ENCODE measurements around the gene DLL1. TPM values are rescaled to one million over a fixed set of nuclear protein-coding genes. Genes with fewer than 3 reads are reported as not detected.

The DLL1 gene
- total and polyA plus RNA-seq, 4 donors, result 10.4 to 42.8 (median 21.7) TPM

DNA sequence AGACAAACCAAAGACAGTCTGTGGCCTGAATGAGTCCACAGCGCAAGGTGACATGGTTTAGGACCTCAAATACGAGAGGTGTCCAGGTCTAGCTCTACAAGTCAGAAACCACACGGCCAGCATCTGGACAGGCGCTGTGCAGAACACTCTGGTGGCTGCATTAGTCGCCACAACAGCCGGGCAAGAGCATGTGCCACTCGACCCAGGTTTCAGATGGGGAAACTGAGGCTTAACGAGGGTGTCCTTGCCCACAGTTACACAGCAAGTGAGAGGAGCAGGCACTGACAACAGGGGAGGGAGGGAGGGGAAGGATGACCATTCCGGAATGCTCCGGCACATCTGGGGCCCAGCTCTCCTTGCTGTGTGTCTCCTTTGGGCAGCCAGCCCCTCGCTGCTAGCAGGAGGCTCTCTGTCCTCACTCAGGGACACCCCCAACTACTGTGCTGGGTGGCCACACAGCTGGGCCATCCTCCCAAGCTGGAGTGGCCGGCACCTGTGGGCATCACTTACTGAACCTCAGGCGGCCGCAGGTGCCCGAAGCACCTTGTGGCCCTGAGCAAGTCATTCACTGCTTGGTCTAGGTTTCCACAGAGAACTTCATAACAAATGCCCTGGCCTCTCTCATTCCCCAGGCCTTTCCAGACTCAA lies 6.6 kb downstream of the DLL1 start:
- peaks cover 3% of the 10 kb centered on the region for H3K27me3 ChIP-seq (ENCODE audit: control insufficient read depth, insufficient read depth, low read length)
- H3K9me3 ChIP-seq (ENCODE audit: control insufficient read depth, insufficient read depth, low read length), result no peaks in the 10 kb centered on the region
- H3K36me3 ChIP-seq (ENCODE audit: control insufficient read depth, insufficient read depth, low read length), result peaks cover 68% of the 10 kb centered on the region
- no peak for DNase-seq (ENCODE audit: low read depth in 4 of 6, low spot score in 6 of 6)
- no peak overlapping the region for H3K27ac ChIP-seq (ENCODE audit: low read depth, low read length)
- 96% methylated on average over 14 of the region's 15 CpGs for WGBS (ENCODE audit: insufficient coverage)
- peaks cover 59% of the 10 kb centered on the region for H3K4me1 ChIP-seq (ENCODE audit: control insufficient read depth, insufficient read depth, low read length)
- no peak overlapping the region for H3K4me3 ChIP-seq (ENCODE audit: low read depth, low read length)

DNA sequence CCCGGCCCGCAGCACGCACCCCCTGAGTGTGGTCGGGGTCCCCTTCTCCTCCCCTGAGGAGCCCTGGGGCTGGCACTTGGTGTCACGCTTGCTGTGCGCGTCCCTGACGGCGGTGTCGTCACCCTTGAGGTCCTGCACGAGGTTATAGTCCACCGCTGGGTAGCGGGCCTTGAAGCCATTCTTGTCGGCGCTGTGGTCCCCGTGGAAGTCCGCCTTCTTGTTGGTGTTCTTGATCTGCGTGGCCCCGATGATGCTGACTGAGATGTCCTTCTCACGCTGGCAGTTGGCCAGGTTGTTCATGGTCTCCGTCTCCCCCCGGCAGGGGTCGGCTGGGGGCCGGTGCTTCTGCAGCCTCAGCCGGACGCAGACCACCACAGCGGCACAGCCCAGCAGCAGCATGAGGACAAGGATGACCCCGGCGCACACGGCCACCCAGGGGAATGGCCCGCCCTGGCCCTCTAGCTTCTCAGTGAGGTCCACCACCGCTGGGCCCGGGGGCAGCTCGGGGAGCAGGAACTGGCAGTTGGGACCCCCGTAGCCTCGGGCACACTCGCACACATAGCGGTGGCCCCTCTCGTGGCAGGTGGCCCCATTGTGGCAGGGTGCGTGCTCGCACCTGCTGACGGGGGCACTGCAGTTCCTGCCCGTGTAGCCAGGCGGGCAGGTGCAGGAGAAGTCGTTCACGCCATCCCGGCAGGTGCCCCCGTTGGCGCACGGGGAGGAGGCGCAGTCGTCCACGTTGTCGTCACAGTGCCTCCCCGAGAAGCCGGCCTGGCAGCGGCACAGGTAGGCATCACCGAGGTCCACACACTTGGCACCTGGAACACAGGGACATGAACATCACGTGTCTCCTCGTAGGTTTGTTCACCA lies 7.4 kb downstream of the DLL1 start:
- WGBS (ENCODE audit: insufficient coverage), result 88% methylated on average over 60 of the region's 60 CpGs
- Histone ChIP-seq H3K4me3 (ENCODE audit: low read depth, low read length) (no peak overlapping the region), H3K27ac (ENCODE audit: low read depth, low read length) (no peak overlapping the region), H3K9me3 (ENCODE audit: control insufficient read depth, insufficient read depth, low read length) (no peaks in the 10 kb centered on the region), H3K4me1 (ENCODE audit: control insufficient read depth, insufficient read depth, low read length) (peaks cover 51% of the 10 kb centered on the region), H3K27me3 (ENCODE audit: control insufficient read depth, insufficient read depth, low read length) (no peaks in the 10 kb centered on the region), H3K36me3 (ENCODE audit: control insufficient read depth, insufficient read depth, low read length) (peaks cover 62% of the 10 kb centered on the region)
- no peak for DNase-seq (ENCODE audit: low read depth in 4 of 6, low spot score in 6 of 6)

DNA sequence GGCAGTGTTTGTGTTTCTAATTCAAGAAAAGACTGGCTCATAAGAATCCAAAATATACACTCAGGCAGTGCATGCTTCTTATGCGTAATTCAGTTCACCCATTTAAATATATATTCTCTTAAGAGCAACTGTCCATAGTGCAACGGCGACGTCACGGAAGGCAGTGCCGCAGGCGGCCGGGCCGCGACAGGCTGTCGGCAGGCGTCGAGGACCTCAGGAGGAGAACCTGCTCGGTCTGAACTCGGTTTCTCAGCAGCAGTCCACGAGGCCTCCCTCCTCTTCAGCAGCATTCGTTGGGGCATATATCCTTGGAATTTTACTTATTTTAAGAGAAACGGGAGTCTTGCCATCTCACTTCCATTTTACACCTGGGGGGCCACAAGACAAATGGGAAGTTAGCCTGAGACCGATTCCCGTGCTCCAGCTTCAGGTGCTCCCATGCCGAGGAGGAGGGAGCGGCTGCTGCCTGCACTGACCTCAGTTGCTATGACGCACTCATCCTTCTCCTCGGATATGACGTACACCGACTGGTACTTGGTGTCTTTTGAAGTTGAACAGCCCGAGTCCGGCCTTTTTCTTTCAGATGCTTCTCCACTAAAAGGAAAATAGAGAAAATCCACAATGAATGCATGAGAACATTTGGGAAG lies 8.2 kb downstream of the DLL1 start:
- Histone ChIP-seq H3K36me3 (ENCODE audit: control insufficient read depth, insufficient read depth, low read length) (peaks cover 53% of the 10 kb centered on the region), H3K27me3 (ENCODE audit: control insufficient read depth, insufficient read depth, low read length) (no peaks in the 10 kb centered on the region), H3K4me3 (ENCODE audit: low read depth, low read length) (no peak overlapping the region), H3K27ac (ENCODE audit: low read depth, low read length) (no peak overlapping the region), H3K9me3 (ENCODE audit: control insufficient read depth, insufficient read depth, low read length) (no peaks in the 10 kb centered on the region), H3K4me1 (ENCODE audit: control insufficient read depth, insufficient read depth, low read length) (peaks cover 43% of the 10 kb centered on the region)
- 93% methylated on average over 11 of the region's 28 CpGs for WGBS (ENCODE audit: insufficient coverage)
- DNase-seq (ENCODE audit: low read depth in 4 of 6, low spot score in 6 of 6), result no peak

DNA sequence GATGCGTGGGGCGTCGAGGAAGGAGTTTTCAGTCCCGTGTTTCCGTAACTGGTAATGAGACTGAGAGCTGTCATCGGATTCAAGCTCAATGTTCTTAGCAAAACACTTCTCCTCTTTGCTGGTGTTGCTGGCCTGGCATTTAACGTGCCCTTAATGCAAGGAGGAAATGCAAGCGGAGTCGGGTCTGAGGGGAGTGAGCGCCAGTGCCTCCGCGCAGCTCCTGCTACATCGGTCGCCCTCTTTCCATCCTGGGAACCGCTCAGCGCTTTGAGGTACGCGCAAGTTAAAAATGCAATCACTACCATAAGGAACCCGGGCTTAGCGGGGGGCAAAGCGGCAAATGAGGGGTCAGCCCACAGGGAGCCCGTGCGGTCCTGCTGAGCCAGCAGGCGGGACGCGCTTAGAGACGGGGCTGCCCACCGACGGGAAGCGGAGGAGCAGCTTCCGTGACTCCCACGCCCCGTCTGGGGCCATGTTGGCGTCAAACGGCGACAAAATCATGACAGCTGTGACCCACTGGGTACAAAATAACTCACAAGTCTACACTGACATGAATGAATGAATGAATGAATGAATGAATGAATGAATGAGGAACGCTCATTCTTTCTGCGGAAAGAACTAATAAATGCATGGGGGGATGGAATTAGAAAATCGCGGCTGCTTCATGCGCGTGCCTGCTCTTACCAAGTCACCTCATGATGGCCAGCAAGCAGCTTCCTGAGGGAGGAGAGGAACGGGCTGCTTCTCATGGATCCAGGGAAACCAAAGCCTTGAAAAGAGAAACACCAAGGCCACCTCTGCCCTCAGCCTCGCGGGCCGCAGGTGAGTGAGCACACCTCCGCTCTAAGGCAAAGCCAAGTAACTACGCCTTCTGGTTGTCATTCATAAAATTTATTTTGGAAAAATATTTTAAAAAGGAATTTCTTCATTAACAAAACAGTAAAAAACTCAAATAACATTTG lies 9.3 kb downstream of the DLL1 start:
- H3K9me3 ChIP-seq (ENCODE audit: control insufficient read depth, insufficient read depth, low read length), result no peaks in the 10 kb centered on the region
- H3K4me3 ChIP-seq (ENCODE audit: low read depth, low read length), result no peak overlapping the region
- 91% methylated on average over 36 of the region's 48 CpGs for WGBS (ENCODE audit: insufficient coverage)
- H3K27ac ChIP-seq (ENCODE audit: low read depth, low read length), result no peak overlapping the region
- peaks cover 35% of the 10 kb centered on the region for H3K4me1 ChIP-seq (ENCODE audit: control insufficient read depth, insufficient read depth, low read length)
- H3K27me3 ChIP-seq (ENCODE audit: control insufficient read depth, insufficient read depth, low read length), result no peaks in the 10 kb centered on the region
- no peak for DNase-seq (ENCODE audit: low read depth in 4 of 6, low spot score in 6 of 6)
- H3K36me3 ChIP-seq (ENCODE audit: control insufficient read depth, insufficient read depth, low read length), result peaks cover 46% of the 10 kb centered on the region

DNA sequence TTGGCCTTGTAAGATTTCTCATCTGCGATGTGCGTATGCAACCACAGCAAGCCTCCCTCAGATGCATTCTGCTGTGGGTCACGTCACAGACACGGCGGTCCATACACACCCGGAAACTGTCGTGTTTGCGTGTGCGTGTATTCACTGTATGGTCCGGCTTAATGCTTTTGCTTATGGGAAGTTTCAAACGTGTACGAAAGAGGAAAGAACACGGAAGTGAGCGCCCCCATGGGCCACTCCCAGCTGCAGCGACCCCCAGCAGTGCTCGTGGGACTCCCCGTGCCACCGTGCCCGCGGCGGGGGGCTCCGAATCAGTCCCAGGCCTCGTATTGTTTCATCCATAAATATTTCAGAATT lies 10.2 kb downstream of the DLL1 start:
- no peak for DNase-seq (ENCODE audit: low read depth in 4 of 6, low spot score in 6 of 6)
- Histone ChIP-seq H3K4me3 (ENCODE audit: low read depth, low read length) (peak overlapping the region; percentile 13), H3K27me3 (ENCODE audit: control insufficient read depth, insufficient read depth, low read length) (no peaks in the 10 kb centered on the region), H3K36me3 (ENCODE audit: control insufficient read depth, insufficient read depth, low read length) (peaks cover 42% of the 10 kb centered on the region), H3K9me3 (ENCODE audit: control insufficient read depth, insufficient read depth, low read length) (no peaks in the 10 kb centered on the region), H3K27ac (ENCODE audit: low read depth, low read length) (no peak overlapping the region), H3K4me1 (ENCODE audit: control insufficient read depth, insufficient read depth, low read length) (peaks cover 32% of the 10 kb centered on the region)
- WGBS (ENCODE audit: insufficient coverage), result 78% methylated on average over 12 of the region's 23 CpGs

DNA sequence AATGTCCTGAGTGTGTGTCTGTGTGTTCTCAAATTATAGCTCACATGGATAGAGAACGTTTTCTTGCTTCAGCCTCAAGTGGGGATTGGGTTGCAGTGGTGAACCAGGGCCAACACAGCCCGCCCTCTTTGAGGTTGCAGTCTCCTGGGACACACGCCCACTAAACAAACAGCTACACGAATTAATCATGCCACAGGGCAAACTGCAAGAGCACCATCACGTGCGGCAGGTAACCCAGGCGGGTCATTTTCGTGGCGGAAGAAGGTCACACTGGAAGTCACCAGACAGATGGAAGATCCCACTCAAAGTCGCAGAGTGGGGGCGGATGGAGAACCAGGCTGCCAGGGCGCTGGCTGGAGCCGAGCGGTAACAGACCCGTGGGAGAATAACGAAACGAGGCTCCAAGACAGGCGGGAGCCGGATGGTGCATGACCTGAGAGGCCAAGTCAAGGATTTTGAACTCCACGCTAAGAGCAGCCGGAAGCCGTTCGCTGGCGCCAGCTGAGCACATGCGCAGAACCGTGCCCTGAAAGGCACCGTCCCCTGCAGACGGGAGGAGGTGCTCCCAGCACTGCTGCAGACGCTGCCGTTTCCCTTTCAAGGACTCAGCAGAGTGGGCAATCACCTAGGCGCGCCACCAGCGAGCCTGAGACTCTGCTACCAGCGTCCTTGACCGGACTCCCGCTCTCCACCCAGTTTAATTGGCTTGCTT lies 10.7 kb downstream of the DLL1 start:
- DNase-seq (ENCODE audit: low read depth in 4 of 6, low spot score in 6 of 6), result peak in 2 of 6 donors; percentile 69 to 84
- 56% methylated on average over 36 of the region's 36 CpGs for WGBS (ENCODE audit: insufficient coverage)
- H3K27me3 ChIP-seq (ENCODE audit: control insufficient read depth, insufficient read depth, low read length), result no peaks in the 10 kb centered on the region
- peaks cover 27% of the 10 kb centered on the region for H3K4me1 ChIP-seq (ENCODE audit: control insufficient read depth, insufficient read depth, low read length)
- peak overlapping the region; percentile 13 for H3K4me3 ChIP-seq (ENCODE audit: low read depth, low read length)
- H3K9me3 ChIP-seq (ENCODE audit: control insufficient read depth, insufficient read depth, low read length), result no peaks in the 10 kb centered on the region
- H3K27ac ChIP-seq (ENCODE audit: low read depth, low read length), result no peak overlapping the region
- peaks cover 37% of the 10 kb centered on the region for H3K36me3 ChIP-seq (ENCODE audit: control insufficient read depth, insufficient read depth, low read length)

DNA sequence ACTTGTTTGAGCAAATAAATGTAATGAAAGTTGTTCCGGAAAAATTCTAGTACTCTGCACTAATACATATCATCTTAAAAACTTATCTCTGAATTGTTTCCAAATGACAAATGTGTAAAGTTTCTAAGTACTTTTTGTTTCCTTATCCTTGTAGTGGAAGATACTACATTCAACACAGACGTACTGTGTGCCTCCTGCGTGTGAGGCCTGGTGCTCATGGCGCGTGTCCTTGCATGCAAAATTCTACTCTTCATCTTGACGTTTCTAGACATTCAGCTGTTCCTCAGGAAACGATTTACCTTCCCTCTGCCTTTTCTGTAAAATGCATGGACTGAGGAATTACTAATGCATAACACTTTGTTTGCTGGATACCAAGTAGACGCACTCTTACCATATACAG lies 11.5 kb downstream of the DLL1 start:
- no peaks in the 10 kb centered on the region for H3K27me3 ChIP-seq (ENCODE audit: control insufficient read depth, insufficient read depth, low read length)
- H3K4me3 ChIP-seq (ENCODE audit: low read depth, low read length), result no peak overlapping the region
- WGBS (ENCODE audit: insufficient coverage), result 83% methylated on average over 2 of the region's 8 CpGs
- H3K4me1 ChIP-seq (ENCODE audit: control insufficient read depth, insufficient read depth, low read length), result peaks cover 28% of the 10 kb centered on the region
- no peaks in the 10 kb centered on the region for H3K9me3 ChIP-seq (ENCODE audit: control insufficient read depth, insufficient read depth, low read length)
- peaks cover 30% of the 10 kb centered on the region for H3K36me3 ChIP-seq (ENCODE audit: control insufficient read depth, insufficient read depth, low read length)
- H3K27ac ChIP-seq (ENCODE audit: low read depth, low read length), result no peak overlapping the region
- no peak for DNase-seq (ENCODE audit: low read depth in 4 of 6, low spot score in 6 of 6)

DNA sequence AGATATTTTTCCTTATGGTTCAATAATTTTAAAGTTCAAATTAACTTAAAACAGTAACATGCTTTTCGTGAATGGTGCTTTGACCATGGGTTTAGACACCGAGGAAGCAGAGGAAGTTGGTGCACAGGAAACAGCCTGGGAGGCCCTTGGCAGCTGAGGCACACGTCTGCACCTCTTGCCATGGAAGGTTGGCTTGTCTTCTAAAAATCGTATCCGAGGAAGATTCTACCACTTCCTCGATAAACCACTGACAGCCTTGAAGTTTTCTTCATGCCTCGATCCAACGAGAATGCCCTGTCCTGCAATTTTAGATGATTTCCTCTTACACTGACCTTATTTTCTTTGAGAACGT lies 12.2 kb downstream of the DLL1 start:
- no peak for DNase-seq (ENCODE audit: low read depth in 4 of 6, low spot score in 6 of 6)
- Histone ChIP-seq H3K27me3 (ENCODE audit: control insufficient read depth, insufficient read depth, low read length) (no peaks in the 10 kb centered on the region), H3K4me1 (ENCODE audit: control insufficient read depth, insufficient read depth, low read length) (peaks cover 34% of the 10 kb centered on the region), H3K4me3 (ENCODE audit: low read depth, low read length) (no peak overlapping the region), H3K36me3 (ENCODE audit: control insufficient read depth, insufficient read depth, low read length) (peaks cover 23% of the 10 kb centered on the region), H3K27ac (ENCODE audit: low read depth, low read length) (no peak overlapping the region), H3K9me3 (ENCODE audit: control insufficient read depth, insufficient read depth, low read length) (no peaks in the 10 kb centered on the region)
- WGBS (ENCODE audit: insufficient coverage), result 87% methylated on average over 7 of the region's 9 CpGs
